Muscle of leg (tissue), 16 donors: ENCODE results near the gene ZNF84. TPM values are rescaled to one million over a fixed set of nuclear protein-coding genes. Genes with fewer than 3 reads are reported as not detected.

Experiments
- DNase-seq: peaks from one replicate; pipeline ENCODE4 v3.0.0; 2013
- H3K27ac ChIP-seq: one replicate; pipeline ENCODE4 v1.5.1; 2013; ENCODE audit warnings: mild to moderate bottlenecking, low read length, control low read depth
- H3K27me3 ChIP-seq: one replicate; pipeline ENCODE4 v1.6.1; 2013; ENCODE audit warnings: low read length; ENCODE audit not compliant: control insufficient read depth, insufficient read depth
- H3K36me3 ChIP-seq: one replicate; pipeline ENCODE4 v1.6.1; 2013; ENCODE audit warnings: low read length; ENCODE audit not compliant: control insufficient read depth, insufficient read depth
- H3K4me1 ChIP-seq: one replicate; pipeline ENCODE4 v1.6.1; 2013; ENCODE audit warnings: low read length; ENCODE audit not compliant: control insufficient read depth, insufficient read depth
- H3K4me3 ChIP-seq: one replicate; pipeline ENCODE4 v1.5.1; 2013; ENCODE audit warnings: low read length, control low read depth
- H3K9me3 ChIP-seq: replicated peaks from 2 replicates; pipeline ENCODE4 v1.6.1; 2013; ENCODE audit warnings: low read depth, low read length; ENCODE audit not compliant: control insufficient read depth
- WGBS: methylation state at CpG from one replicate; pipeline ENCODE4 v1.1.5; 2013; ENCODE audit warnings: missing lambda C conversion rate; ENCODE audit not compliant: insufficient coverage; 5-methylcytosine and 5-hydroxymethylcytosine counted together
- long read RNA-seq, 11 donors: transcript quantifications; one replicate each; lab custom pipeline, GENCODE V29; 2026
- polyA plus RNA-seq, 8 donors: library from polyadenylated mRNA; unstranded; fragments of 120-200 nt; gene quantifications; one replicate each; pipeline versions ENCODE4 v1.2.1 to v1.2.3, GENCODE V29; 2013; ENCODE audit warnings: inconsistent platforms in 1 of 8, low replicate concordance in 1 of 8; ENCODE audit not compliant: insufficient read length in 8 of 8, insufficient read depth in 1 of 8
- total RNA-seq: library from RNA; stranded (reverse); fragments of 120-200 nt; gene quantifications from one replicate; pipeline ENCODE4 v1.2.4, GENCODE V29; 2013

Gene ZNF84
- total RNA-seq, result 40.4 TPM
- 10 to 100 TPM; 21.5 to 30.7 (median 26.6) TPM for polyA plus RNA-seq
- long read RNA-seq, donor 1, partial matches to known transcripts, result 0 of 1 reads
- long read RNA-seq, donor 1, other reads (novel, unspliced or antisense), result 0 of 1 reads
- long read RNA-seq, donor 2, partial matches to known transcripts, result 0 of 1 reads
- long read RNA-seq, donor 2, other reads (novel, unspliced or antisense), result 0 of 1 reads
- long read RNA-seq, donor 3, partial matches to known transcripts, result 0 of 7 reads
- long read RNA-seq, donor 3, other reads (novel, unspliced or antisense), result 0 of 7 reads
- long read RNA-seq, donor 4, partial matches to known transcripts, result 0 of 2 reads
- long read RNA-seq, donor 4, other reads (novel, unspliced or antisense), result 0 of 2 reads
- long read RNA-seq, donor 5, full-length matches to known transcripts, result 10 of 10 reads
- long read RNA-seq, donor 5, partial matches to known transcripts, result 0 of 10 reads
- long read RNA-seq, donor 5, other reads (novel, unspliced or antisense), result 0 of 10 reads
- long read RNA-seq, donor 6, transcript ZNF84-208 (5 exons, 3,237 nt), result major isoform, 5 of 8 reads
- long read RNA-seq, donor 6, partial matches to known transcripts, result 0 of 8 reads
- long read RNA-seq, donor 6, other reads (novel, unspliced or antisense), result 0 of 8 reads
- long read RNA-seq, donor 7, partial matches to known transcripts, result 0 of 2 reads
- long read RNA-seq, donor 7, other reads (novel, unspliced or antisense), result 0 of 2 reads
- long read RNA-seq, donor 8, partial matches to known transcripts, result 17 of 17 reads
- long read RNA-seq, donor 8, other reads (novel, unspliced or antisense), result 0 of 17 reads
- long read RNA-seq, donor 9, partial matches to known transcripts, result 0 of 2 reads
- long read RNA-seq, donor 9, other reads (novel, unspliced or antisense), result 0 of 2 reads
- long read RNA-seq, donor 10, transcript ZNF84-208 (5 exons, 3,237 nt), result major isoform, 6 of 11 reads
- long read RNA-seq, donor 10, partial matches to known transcripts, result 0 of 11 reads
- long read RNA-seq, donor 10, other reads (novel, unspliced or antisense), result 0 of 11 reads
- long read RNA-seq, donor 11, partial matches to known transcripts, result 0 of 5 reads
- long read RNA-seq, donor 11, other reads (novel, unspliced or antisense), result 0 of 5 reads

DNA sequence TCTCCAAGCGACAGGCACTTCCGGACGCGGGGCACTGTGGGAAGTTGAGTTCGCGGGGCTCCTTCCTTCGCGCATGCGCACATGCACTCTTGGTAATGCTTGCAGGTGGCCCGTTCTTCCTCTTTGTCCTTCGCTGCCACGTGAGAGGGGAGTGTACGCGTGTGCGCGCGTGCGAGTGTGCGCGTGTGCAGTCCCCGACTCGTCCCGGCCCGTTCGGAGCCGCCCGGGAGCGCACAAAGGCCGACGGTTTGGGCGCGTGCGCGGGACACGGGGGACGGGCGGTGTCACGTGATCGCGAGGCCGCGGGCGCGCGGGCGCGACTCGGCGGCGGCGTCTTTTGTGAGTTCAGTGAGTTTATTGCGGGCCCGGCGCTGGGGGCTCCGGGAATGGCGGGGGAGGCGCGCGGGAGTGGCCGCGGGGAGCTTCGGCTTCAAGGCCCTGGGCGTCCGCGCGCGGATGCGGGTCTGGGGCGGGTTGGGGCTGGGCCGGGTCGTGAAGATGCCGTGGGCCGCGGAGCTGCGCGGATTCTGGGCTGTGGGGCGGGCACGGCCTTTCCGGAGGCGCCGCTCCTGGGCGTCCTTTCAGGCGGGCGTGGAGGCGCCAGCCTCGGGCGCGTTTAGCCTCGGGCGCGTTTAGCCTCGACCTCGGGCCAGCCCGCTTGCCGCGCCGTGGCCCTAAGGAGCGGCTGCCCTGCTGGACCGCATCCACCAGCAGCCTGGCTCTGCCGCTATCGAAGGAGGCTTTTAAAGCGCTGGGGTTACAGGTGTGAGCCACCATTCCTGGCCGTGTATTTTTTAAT lies at the start of gene ZNF84:
Gene ZNF84 (plus strand): TSS at position 303 of the 799 bp plus-strand sequence. CDS start 3,959 bp downstream, outside the sequence.
- under 1% methylated on average over 97 of the region's 103 CpGs for WGBS
- Histone ChIP-seq H3K27ac (peak within 1 kb of the TSS; percentile 97), H3K4me1 (peaks cover 2% of the 10 kb centered on the region), H3K36me3 (peaks cover 8% of the 10 kb centered on the region), H3K27me3 (no peaks in the 10 kb centered on the region), H3K9me3 (peaks cover 48% of the 10 kb centered on the region), H3K4me3 (peak within 1 kb of the TSS; percentile 80)
- peak; percentile 99 for DNase-seq

DNA sequence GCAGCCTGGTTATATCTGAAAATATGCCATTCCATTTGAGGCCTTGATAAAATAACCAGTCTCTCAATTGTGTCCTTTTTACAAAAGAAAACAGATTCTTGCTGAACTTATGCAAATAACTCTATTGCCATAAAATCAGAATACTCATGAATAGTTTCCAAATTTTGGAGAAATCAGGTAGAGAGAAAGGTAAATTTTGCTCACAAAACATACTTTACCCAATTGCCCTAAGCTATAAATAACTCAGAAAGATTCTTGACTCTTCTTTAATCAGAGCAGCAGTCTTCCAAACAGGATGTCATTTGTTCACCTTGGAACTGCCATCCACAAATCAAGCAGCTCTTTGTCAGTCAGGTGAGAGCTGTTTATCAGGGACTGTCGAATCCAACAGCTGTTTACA lies 38.6 kb upstream of the ZNF84 start:
- DNase-seq, result no peak
- no peak overlapping the region for H3K4me3 ChIP-seq
- H3K9me3 ChIP-seq, result peaks cover 65% of the 10 kb centered on the region
- no peaks in the 10 kb centered on the region for H3K27me3 ChIP-seq
- no peaks in the 10 kb centered on the region for H3K4me1 ChIP-seq
- H3K27ac ChIP-seq, result no peak overlapping the region
- WGBS, result 43% methylated on average over 1 of the region's 1 CpG
- peaks cover 18% of the 10 kb centered on the region for H3K36me3 ChIP-seq

DNA sequence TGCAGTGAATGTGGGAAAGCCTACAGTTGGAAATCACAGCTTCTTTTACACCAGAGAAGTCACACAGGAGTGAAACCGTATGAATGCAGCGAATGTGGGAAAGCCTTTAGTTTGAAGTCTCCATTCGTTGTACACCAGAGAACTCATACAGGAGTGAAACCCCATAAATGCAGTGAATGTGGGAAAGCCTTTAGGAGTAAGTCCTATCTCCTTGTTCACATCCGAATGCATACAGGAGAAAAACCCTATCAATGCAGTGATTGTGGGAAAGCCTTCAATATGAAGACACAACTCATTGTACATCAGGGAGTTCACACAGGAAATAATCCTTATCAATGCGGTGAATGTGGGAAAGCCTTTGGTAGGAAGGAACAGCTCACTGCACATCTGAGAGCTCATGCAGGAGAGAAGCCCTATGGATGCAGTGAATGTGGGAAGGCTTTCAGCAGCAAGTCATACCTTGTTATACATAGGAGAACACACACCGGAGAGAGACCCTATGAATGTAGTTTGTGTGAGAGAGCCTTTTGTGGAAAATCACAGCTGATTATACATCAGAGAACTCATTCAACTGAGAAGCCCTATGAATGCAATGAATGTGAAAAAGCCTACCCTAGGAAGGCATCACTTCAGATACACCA lies 26.5 kb upstream of the ZNF84 start:
- no CpG with 5 or more reads among the region's 6 CpGs for WGBS
- Histone ChIP-seq H3K4me3 (no peak overlapping the region), H3K27me3 (no peaks in the 10 kb centered on the region), H3K36me3 (peaks cover 64% of the 10 kb centered on the region), H3K9me3 (peaks cover 83% of the 10 kb centered on the region), H3K4me1 (no peaks in the 10 kb centered on the region), H3K27ac (no peak overlapping the region)
- DNase-seq, result no peak

DNA sequence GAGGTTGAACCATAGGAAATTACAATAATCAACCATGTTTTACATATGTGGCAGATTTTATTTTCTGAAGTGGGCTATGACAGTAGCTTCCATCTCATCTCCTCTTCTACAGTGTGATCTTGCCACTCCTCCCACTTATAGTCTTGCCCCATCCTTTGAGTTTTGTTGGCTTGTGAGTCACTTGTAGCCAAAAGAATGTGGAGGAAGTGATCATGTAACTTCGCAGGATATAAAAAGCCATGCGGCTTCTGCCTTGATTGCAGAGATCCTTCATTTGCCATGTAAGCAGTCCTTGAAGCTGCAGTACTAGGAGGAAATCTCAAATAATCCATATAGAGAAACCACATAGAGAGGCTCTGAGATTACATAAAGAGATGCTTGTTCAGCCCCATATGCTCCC lies 13.7 kb upstream of the ZNF84 start:
- 100% methylated on average over 1 of the region's 2 CpGs for WGBS
- H3K9me3 ChIP-seq, result peaks cover 53% of the 10 kb centered on the region
- no peak for DNase-seq

DNA sequence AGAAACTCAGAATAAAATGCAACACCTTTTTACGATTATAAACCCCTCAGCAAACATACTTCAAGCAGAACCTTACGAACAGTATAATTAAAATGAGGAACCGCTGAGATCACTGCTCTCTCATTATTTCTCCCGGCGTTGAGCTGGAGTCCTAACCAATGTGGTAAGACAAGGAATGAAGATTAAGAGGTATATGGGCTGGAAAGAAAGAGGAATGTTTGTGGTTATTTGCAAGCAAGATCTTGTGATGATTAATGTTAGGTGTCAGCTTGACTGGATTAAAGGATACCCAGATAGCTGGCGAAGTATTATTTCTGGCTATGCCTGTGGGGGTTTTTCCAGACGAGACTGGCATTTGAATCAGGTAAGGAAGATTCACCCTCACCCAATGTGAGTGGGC lies 10.3 kb upstream of the ZNF84 start:
- H3K4me1 ChIP-seq, result no peaks in the 10 kb centered on the region
- 100% methylated on average over 3 of the region's 7 CpGs for WGBS
- H3K4me3 ChIP-seq, result no peak overlapping the region
- no peaks in the 10 kb centered on the region for H3K27me3 ChIP-seq
- H3K36me3 ChIP-seq, result no peaks in the 10 kb centered on the region
- H3K27ac ChIP-seq, result no peak overlapping the region
- peaks cover 50% of the 10 kb centered on the region for H3K9me3 ChIP-seq
- DNase-seq, result no peak

More for the DNA sequence above, 13.7 kb upstream of the ZNF84 start:
- no peaks in the 10 kb centered on the region for H3K27me3 ChIP-seq
- no peak overlapping the region for H3K4me3 ChIP-seq
- H3K27ac ChIP-seq, result no peak overlapping the region
- H3K36me3 ChIP-seq, result peaks cover 2% of the 10 kb centered on the region
- no peaks in the 10 kb centered on the region for H3K4me1 ChIP-seq

DNA sequence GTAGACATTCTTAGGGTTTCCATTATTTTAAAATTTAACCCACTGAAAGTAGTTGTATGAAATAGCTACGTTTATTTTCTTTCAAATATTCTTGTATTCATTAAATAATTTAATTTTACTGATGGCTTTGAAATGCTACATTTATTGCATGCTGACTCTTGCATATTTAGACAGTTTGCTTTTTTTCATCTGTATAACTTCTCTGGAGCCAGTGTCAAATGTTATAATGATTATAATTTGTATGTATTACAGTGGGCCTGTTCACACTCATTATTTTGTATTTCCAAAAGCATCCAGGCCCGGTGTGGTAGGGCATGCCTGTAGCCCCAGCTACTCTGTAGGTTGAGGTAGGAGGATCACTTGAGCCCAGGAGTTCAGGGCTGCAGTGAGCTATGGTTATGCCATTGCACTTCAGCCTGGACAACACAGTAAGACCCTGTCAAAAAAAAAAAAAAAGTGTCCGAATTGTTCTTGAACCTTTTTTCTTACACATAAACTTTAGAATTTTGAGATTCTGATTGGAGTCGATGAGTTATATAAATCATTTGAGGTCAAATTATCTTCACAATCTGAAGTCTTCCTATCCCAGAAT lies 905 bp downstream of the ZNF84 start:
- Histone ChIP-seq H3K9me3 (peaks cover 56% of the 10 kb centered on the region), H3K36me3 (peaks cover 17% of the 10 kb centered on the region), H3K27ac (peak overlapping the region; percentile 97), H3K4me1 (peaks cover 2% of the 10 kb centered on the region), H3K27me3 (no peaks in the 10 kb centered on the region), H3K4me3 (peak overlapping the region; percentile 80)
- DNase-seq, result no peak
- no CpG with 5 or more reads among the region's 4 CpGs for WGBS

DNA sequence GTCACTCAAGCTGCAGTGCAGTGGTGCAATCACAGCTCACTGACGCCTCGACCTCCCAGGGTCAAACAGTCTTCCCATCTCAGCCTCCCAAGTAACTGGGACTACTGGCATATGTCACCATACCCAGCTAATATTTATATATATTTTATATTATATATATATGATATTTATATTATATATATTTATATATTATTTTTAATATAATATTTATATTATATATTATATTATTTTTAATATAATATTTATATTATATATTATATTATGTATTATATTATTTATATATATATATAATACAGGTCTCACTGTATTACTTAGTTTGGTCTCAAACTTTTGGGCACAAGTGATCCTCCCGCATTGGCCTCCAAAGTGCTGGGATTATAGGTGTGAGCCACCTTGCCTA lies 9.4 kb downstream of the ZNF84 start:
- DNase-seq, result no peak
- Histone ChIP-seq H3K27me3 (no peaks in the 10 kb centered on the region), H3K9me3 (peaks cover 92% of the 10 kb centered on the region), H3K36me3 (peaks cover 62% of the 10 kb centered on the region), H3K4me1 (no peaks in the 10 kb centered on the region), H3K4me3 (no peak overlapping the region), H3K27ac (no peak overlapping the region)
- WGBS, result no CpG with 5 or more reads among the region's 3 CpGs

DNA sequence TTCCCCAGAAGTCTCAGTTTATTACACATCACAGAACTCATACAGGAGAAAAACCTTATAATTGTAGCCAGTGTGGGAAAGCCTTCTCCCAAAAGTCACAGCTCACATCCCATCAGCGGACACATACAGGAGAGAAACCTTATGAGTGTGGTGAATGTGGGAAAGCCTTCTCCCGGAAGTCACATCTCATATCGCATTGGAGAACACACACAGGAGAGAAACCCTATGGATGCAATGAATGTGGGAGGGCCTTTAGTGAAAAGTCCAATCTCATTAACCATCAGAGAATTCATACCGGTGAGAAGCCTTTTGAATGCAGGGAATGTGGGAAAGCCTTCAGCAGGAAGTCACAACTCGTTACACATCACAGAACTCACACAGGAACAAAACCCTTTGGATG lies 20.1 kb downstream of the ZNF84 start:
- H3K36me3 ChIP-seq, result peaks cover 23% of the 10 kb centered on the region
- no CpG with 5 or more reads among the region's 5 CpGs for WGBS

More for the DNA sequence above, 20.1 kb downstream of the ZNF84 start:
- Histone ChIP-seq H3K9me3 (peaks cover 75% of the 10 kb centered on the region), H3K27ac (no peak overlapping the region), H3K4me3 (no peak overlapping the region), H3K27me3 (no peaks in the 10 kb centered on the region), H3K4me1 (no peaks in the 10 kb centered on the region)
- no peak for DNase-seq
